HS-27A (cell line): Measurements from ENCODE around the gene RNF7.
"Not testable (repeated sequence)": the region's sequence is repeated elsewhere in the genome, so short reads cannot be mapped to it uniquely, and the experiment has no call there.

ENCODE experiments used
- DNase-seq: peaks from one replicate; pipeline ENCODE4 v3.0.0-alpha.2; 2012; ENCODE audit warnings: low read depth, missing footprints

Gene RNF7

GRCh38 chr3:141738022-141738890 is at the start of gene RNF7:
Gene RNF7, plus strand, starts transcription at chr3:141738298. Its CDS starts 44 bp downstream, at chr3:141738342.
- DNase-seq, result peak; percentile 82

- no peak for DNase-seq
Observed at GRCh38 chr3:141690431-141691072, 47.5 kb upstream of the RNF7 start.

- DNase-seq, result not testable (repeated sequence)
Observed at GRCh38 chr3:141691471-141691870, 46.6 kb upstream of the RNF7 start.

GRCh38 chr3:141692973-141693372 is 45.1 kb upstream of the RNF7 start:
- DNase-seq, result not testable (repeated sequence)

GRCh38 chr3:141699324-141699723 is 38.8 kb upstream of the RNF7 start:
- no peak for DNase-seq

GRCh38 chr3:141699897-141700296 is 38.2 kb upstream of the RNF7 start:
- no peak for DNase-seq

- not testable (repeated sequence) for DNase-seq
Observed at GRCh38 chr3:141703367-141703766, 34.7 kb upstream of the RNF7 start.

GRCh38 chr3:141707741-141708203 is 30.3 kb upstream of the RNF7 start:
- peak; percentile 29 for DNase-seq

- DNase-seq, result no peak
Observed at GRCh38 chr3:141708367-141708766, 29.7 kb upstream of the RNF7 start.

- DNase-seq, result no peak
Observed at GRCh38 chr3:141709126-141709770, 28.9 kb upstream of the RNF7 start.

- no peak for DNase-seq
Observed at GRCh38 chr3:141710121-141710520, 28.0 kb upstream of the RNF7 start.

- DNase-seq, result peak; percentile 77
Observed at GRCh38 chr3:141710888-141711616, 27.0 kb upstream of the RNF7 start.

GRCh38 chr3:141714671-141715070 is 23.4 kb upstream of the RNF7 start:
- DNase-seq, result no peak

GRCh38 chr3:141722081-141722480 is 16.0 kb upstream of the RNF7 start:
- DNase-seq, result no peak

- DNase-seq, result no peak
Observed at GRCh38 chr3:141722648-141723047, 15.4 kb upstream of the RNF7 start.

- no peak for DNase-seq
Observed at GRCh38 chr3:141723255-141723654, 14.8 kb upstream of the RNF7 start.

GRCh38 chr3:141724186-141724585 is 13.9 kb upstream of the RNF7 start:
- no peak for DNase-seq

GRCh38 chr3:141725036-141725435 is 13.1 kb upstream of the RNF7 start:
- DNase-seq, result no peak

- DNase-seq, result no peak
Observed at GRCh38 chr3:141726483-141726882, 11.6 kb upstream of the RNF7 start.

GRCh38 chr3:141728355-141728892 is 9.7 kb upstream of the RNF7 start:
- no peak for DNase-seq

- DNase-seq, result no peak
Observed at GRCh38 chr3:141729240-141729639, 8.9 kb upstream of the RNF7 start.

GRCh38 chr3:141735176-141735575 is 2.9 kb upstream of the RNF7 start:
- DNase-seq, result no peak
